ENCODE measurements around the gene C2CD4C. TPM values are rescaled to one million over a fixed set of nuclear protein-coding genes. Genes with fewer than 3 reads are reported as not detected.

Gene C2CD4C
- total and polyA plus RNA-seq, 2 of the 13 experiments (the other 11 are each of a cell fraction or from before 2014, with no cell fraction given) = not detected

DNA sequence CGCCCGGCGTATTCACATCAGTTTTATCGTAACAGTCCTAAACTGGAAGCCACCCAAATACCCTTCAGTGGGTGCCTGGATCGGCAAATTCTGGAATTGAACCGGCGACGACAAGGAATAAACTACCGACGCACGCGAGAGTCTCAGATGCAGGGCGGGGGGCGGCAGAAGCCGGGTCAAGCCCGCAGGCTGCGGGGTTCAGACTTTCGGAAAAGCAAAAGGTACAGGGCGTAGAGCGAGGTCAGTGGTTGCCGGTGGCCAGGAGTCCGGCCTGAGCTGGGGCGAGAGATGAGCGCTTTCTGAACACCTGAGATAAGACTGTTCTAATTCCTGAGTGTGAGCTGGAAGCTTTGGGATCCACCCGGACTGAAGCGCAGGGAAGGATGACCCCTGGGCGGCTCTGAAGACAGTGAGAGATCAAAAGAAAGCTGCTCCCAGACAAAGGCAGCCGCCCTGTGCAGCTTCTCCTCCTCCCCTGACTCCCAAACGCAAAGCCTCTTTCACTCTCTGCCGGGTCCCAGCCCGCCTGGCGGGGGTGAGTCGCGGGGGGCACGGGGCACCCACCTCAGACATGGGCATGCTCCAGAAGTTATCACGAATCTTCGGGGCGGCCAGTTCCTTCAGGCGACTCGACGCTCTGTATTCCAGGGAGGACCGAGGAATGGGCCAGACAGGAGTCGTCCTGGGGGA is 38.2 kb downstream of the C2CD4C start:
- Histone ChIP-seq H3K4me1 (ENCODE audit: insufficient read depth, low read length) (no peaks in the 10 kb centered on the region), H3K27me3 (ENCODE audit: control insufficient read depth in 1 of 2, insufficient read depth in 2 of 2, low read length in 2 of 2) (peaks cover 14 to 85% of the 10 kb centered on the region in 2 experiments), H3K27ac (ENCODE audit: extremely low read length, insufficient read depth, low read length) (no peak overlapping the region), H3K9me3 (ENCODE audit: low read length) (no peaks in the 10 kb centered on the region), H3K36me3 (replicated peaks in 1 of 2; ENCODE audit: control insufficient read depth in 1 of 2, insufficient read depth in 2 of 2, low read length in 2 of 2) (no peaks in the 10 kb centered on the region), H3K9ac (ENCODE audit: insufficient read depth, low read depth, low read length) (no peak overlapping the region), H3K79me2 (ENCODE audit: insufficient read depth, low read length) (no peaks in the 10 kb centered on the region), H4K20me1 (ENCODE audit: insufficient read depth, low read length) (no peaks in the 10 kb centered on the region), H3K4me2 (ENCODE audit: low read depth, low read length) (no peak overlapping the region), H3K4me3 (replicated peaks in 1 of 3; ENCODE audit: insufficient read depth in 1 of 3, low read depth in 2 of 3, low read length in 3 of 3) (no peak overlapping the region), H2AFZ (ENCODE audit: low read length) (no peak overlapping the region)
- FAIRE-seq = no peak
- no peak for ATAC-seq
- DNase-seq (ENCODE audit: low spot score) = no peak
- intact Hi-C loops (cut with micrococcal nuclease; ENCODE audit: unreplicated experiment) (no loop called here), in situ Hi-C loops (cut with HindIII; ENCODE audit: extremely low pct_ligation_motif_present, low pct_unique_long_range_greater_than_20kb) (no loop called here)
- TF ChIP-seq ZNF124 (CRISPR knock-in tag; IDR thresholded peaks at IDR 0.05) (no peak), ZNF460 (CRISPR knock-in tag; IDR thresholded peaks at IDR 0.05; ENCODE audit: borderline replicate concordance) (no peak), NBN (conservative IDR thresholded peaks at IDR 0.05) (no peak), MEF2D (CRISPR knock-in tag; IDR thresholded peaks at IDR 0.05) (no peak), ZNF451 (CRISPR knock-in tag; IDR thresholded peaks at IDR 0.05) (no peak), ATRX (CRISPR knock-in tag; IDR thresholded peaks at IDR 0.05; ENCODE audit: borderline replicate concordance) (no peak), HNRNPLL (IDR thresholded peaks at IDR 0.05; ENCODE audit: low read depth, low read length, poor library complexity, severe bottlenecking) (no peak), CEBPG (CRISPR knock-in tag; IDR thresholded peaks at IDR 0.05) (no peak), ZFP1 (CRISPR knock-in tag; IDR thresholded peaks at IDR 0.05) (no peak), ASH2L (IDR thresholded peaks at IDR 0.05; ENCODE audit: insufficient read length, low read depth, low read length) (no peak), ZNF143 (CRISPR knock-in tag; IDR thresholded peaks at IDR 0.05) (no peak), ARNT (IDR thresholded peaks at IDR 0.05) (no peak), ZNF547 (CRISPR knock-in tag; IDR thresholded peaks at IDR 0.05) (no peak)
- TF ChIP-seq, protein P1, sequence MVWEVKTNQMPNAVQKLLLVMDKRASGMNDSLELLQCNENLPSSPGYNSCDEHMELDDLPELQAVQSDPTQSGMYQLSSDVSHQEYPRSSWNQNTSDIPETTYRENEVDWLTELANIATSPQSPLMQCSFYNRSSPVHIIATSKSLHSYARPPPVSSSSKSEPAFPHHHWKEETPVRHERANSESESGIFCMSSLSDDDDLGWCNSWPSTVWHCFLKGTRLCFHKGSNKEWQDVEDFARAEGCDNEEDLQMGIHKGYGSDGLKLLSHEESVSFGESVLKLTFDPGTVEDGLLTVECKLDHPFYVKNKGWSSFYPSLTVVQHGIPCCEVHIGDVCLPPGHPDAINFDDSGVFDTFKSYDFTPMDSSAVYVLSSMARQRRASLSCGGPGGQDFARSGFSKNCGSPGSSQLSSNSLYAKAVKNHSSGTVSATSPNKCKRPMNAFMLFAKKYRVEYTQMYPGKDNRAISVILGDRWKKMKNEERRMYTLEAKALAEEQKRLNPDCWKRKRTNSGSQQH (CRISPR knock-in tag; IDR thresholded peaks at IDR 0.05; ENCODE audit: low read depth) = no peak
- TF ChIP-seq, protein P2, sequence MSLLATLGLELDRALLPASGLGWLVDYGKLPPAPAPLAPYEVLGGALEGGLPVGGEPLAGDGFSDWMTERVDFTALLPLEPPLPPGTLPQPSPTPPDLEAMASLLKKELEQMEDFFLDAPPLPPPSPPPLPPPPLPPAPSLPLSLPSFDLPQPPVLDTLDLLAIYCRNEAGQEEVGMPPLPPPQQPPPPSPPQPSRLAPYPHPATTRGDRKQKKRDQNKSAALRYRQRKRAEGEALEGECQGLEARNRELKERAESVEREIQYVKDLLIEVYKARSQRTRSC (CRISPR knock-in tag; IDR thresholded peaks at IDR 0.05; ENCODE audit: low read depth) = no peak
- TF ChIP-seq, protein P3, sequence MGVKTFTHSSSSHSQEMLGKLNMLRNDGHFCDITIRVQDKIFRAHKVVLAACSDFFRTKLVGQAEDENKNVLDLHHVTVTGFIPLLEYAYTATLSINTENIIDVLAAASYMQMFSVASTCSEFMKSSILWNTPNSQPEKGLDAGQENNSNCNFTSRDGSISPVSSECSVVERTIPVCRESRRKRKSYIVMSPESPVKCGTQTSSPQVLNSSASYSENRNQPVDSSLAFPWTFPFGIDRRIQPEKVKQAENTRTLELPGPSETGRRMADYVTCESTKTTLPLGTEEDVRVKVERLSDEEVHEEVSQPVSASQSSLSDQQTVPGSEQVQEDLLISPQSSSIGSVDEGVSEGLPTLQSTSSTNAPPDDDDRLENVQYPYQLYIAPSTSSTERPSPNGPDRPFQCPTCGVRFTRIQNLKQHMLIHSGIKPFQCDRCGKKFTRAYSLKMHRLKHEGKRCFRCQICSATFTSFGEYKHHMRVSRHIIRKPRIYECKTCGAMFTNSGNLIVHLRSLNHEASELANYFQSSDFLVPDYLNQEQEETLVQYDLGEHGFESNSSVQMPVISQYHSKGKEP (CRISPR knock-in tag; IDR thresholded peaks at IDR 0.05) = no peak
- no TSS peak for BruUV-seq (replicated peaks)
- CTCF ChIA-PET (ENCODE audit: low intra/inter-chr PET ratio, low total read pairs) = no interaction called here
- 70% methylated on average over 32 of the region's 43 CpGs for WGBS (ENCODE audit: low lambda C conversion rate)
- POLR2A ChIA-PET = no interaction called here
